Keratinocyte (primary cell): ENCODE data around the gene OR4D10. TPM values are rescaled to one million over a fixed set of nuclear protein-coding genes. Genes with fewer than 3 reads are reported as not detected.

Experiments
- DNase-seq: peaks from one replicate; pipeline ENCODE4 v3.0.0-alpha.2; 2011; ENCODE audit warnings: low read depth, missing footprints, low spot score
- FAIRE-seq: peaks from 2 replicates; lab custom pipeline; 2011; peaks lifted over from hg19 to GRCh38; lab: Jason Lieb, UNC
- H2AFZ ChIP-seq: 2 replicates; pipeline ENCODE4 v1.6.0; 2012; ENCODE audit warnings: low read length, control low read depth, inconsistent platforms; ENCODE audit not compliant: control insufficient read depth
- H3K27ac ChIP-seq: 2 replicates; pipeline ENCODE4 v1.5.1; 2011; ENCODE audit warnings: low read length; ENCODE audit not compliant: control insufficient read depth, insufficient read depth
- H3K27me3 ChIP-seq: 3 replicates; pipeline ENCODE4 v1.6.0; 2011; ENCODE audit warnings: low read length; ENCODE audit not compliant: control insufficient read depth, insufficient read depth; ENCODE audit errors: extremely low read depth
- H3K36me3 ChIP-seq, 2 experiments: 2 replicates in 1 of 2; 3 replicates in 1 of 2; pipeline ENCODE4 v1.5.1; 2011; ENCODE audit warnings: low read length in 2 of 2, mild to moderate bottlenecking in 1 of 2; ENCODE audit not compliant: control insufficient read depth in 2 of 2, insufficient read depth in 2 of 2; ENCODE audit errors: extremely low read depth in 1 of 2
- H3K4me1 ChIP-seq: 3 replicates; pipeline ENCODE4 v1.5.1; 2011; ENCODE audit warnings: low read length; ENCODE audit not compliant: control insufficient read depth, insufficient read depth; ENCODE audit errors: extremely low read depth
- H3K4me2 ChIP-seq: 3 replicates; pipeline ENCODE4 v1.6.0; 2011; ENCODE audit warnings: low read depth, low read length; ENCODE audit not compliant: control insufficient read depth, insufficient read depth; ENCODE audit errors: extremely low read depth
- H3K4me3 ChIP-seq, 3 experiments: fragments of 200-600 bp in 1 of 3; sonication (generic) in 1 of 3; 2 replicates in 2 of 3; 3 replicates in 1 of 3; pipeline ENCODE4 v1.5.1; 2011 to 2016; ENCODE audit warnings: low read length in 3 of 3, mild to moderate bottlenecking in 3 of 3, control low read depth in 2 of 3, inconsistent platforms in 1 of 3, low read depth in 1 of 3, mixed read lengths in 1 of 3, mixed run types in 1 of 3, moderate library complexity in 1 of 3; ENCODE audit not compliant: control insufficient read depth in 2 of 3, insufficient read depth in 2 of 3; ENCODE audit errors: extremely low read depth in 1 of 3
- H3K79me2 ChIP-seq: 2 replicates; pipeline ENCODE4 v1.6.0; 2012; ENCODE audit warnings: low read length; ENCODE audit not compliant: control insufficient read depth, insufficient read depth
- H3K9ac ChIP-seq: 3 replicates; pipeline ENCODE4 v1.6.0; 2011; ENCODE audit warnings: low read length; ENCODE audit not compliant: control insufficient read depth, insufficient read depth; ENCODE audit errors: extremely low read depth
- H3K9me1 ChIP-seq: 3 replicates; pipeline ENCODE4 v1.6.0; 2011; ENCODE audit warnings: low read length; ENCODE audit not compliant: control insufficient read depth, insufficient read depth; ENCODE audit errors: extremely low read depth
- H3K9me3 ChIP-seq: 2 replicates; pipeline ENCODE4 v1.5.1; 2012; ENCODE audit warnings: low read depth, low read length; ENCODE audit not compliant: control insufficient read depth
- H4K20me1 ChIP-seq: 3 replicates; pipeline ENCODE4 v1.6.0; 2011; ENCODE audit warnings: low read length; ENCODE audit not compliant: control insufficient read depth, insufficient read depth; ENCODE audit errors: extremely low read depth
- CTCF ChIP-seq, 3 experiments: IDR thresholded peaks in 1 of 3; conservative IDR thresholded peaks in 1 of 3; optimal IDR thresholded peaks in 1 of 3; 2 replicates in 2 of 3; 3 replicates in 1 of 3; pipeline versions ENCODE3 to v1.5.1; 2011; ENCODE audit warnings: low read length in 3 of 3, mild to moderate bottlenecking in 3 of 3, moderate library complexity in 2 of 3, control low read depth in 1 of 3, inconsistent platforms in 1 of 3; ENCODE audit not compliant: insufficient read depth in 2 of 3; ENCODE audit errors: extremely low read depth in 1 of 3
- EZH2 ChIP-seq: IDR thresholded peaks from one replicate; pipeline ENCODE4 v1.6.1; 2012; ENCODE audit warnings: inconsistent platforms, mild to moderate bottlenecking, low read length, moderate library complexity
- dilution Hi-C: fragments of 300-500 bp; cut with MboI; formaldehyde crosslinking; loops from one replicate; pipeline ENCODE4 v1.7.0; 2020; ENCODE audit warnings: low sequenced_read_pairs; ENCODE audit not compliant: extremely low pct_ligation_motif_present
- polyA plus RNA-seq, 5 experiments: library from polyadenylated mRNA; depleted of rRNA in 3 of 5; stranded (reverse) in 3 of 5; stranded (forward) in 1 of 5; unstranded in 1 of 5; fragments of >200 nt; gene quantifications; 1 replicate in 1 of 5; 2 replicates in 3 of 5; 3 replicates in 1 of 5; pipeline versions ENCODE4 v1.2.1 to v1.2.3, GENCODE V29; 2011 to 2012; ENCODE audit warnings: missing spikeins in 2 of 5, low read depth in 1 of 5, low replicate concordance in 1 of 5

The OR4D10 gene
- polyA plus RNA-seq, 1 donor (not counting 4 experiments of a cell fraction or from before 2014, with no cell fraction given) = not detected

- H3K36me3 ChIP-seq = no peaks in the 10 kb centered on the region
- no peaks in the 10 kb centered on the region for H3K79me2 ChIP-seq
- no peaks in the 10 kb centered on the region for H3K9me3 ChIP-seq
- DNase-seq (no peak), FAIRE-seq (no peak)
- H3K27ac ChIP-seq = no peak overlapping the region
- H3K9me1 ChIP-seq = no peaks in the 10 kb centered on the region
- peaks cover 5% of the 10 kb centered on the region for H3K27me3 ChIP-seq
- dilution Hi-C loops = no loop called here
- no peak for TF ChIP-seq EZH2
- H3K9ac ChIP-seq = no peak overlapping the region
- H3K4me1 ChIP-seq = no peaks in the 10 kb centered on the region
- no peak overlapping the region for H2AFZ ChIP-seq
- H4K20me1 ChIP-seq = no peaks in the 10 kb centered on the region
- H3K4me3 ChIP-seq = no peak overlapping the region
- H3K4me2 ChIP-seq = no peak overlapping the region
Observed at GRCh38 chr11:59523541-59523940, 50.4 kb downstream of the OR4D10 start.

- no peak for FAIRE-seq
- Histone ChIP-seq H3K79me2 (no peaks in the 10 kb centered on the region), H3K27ac (no peak overlapping the region), H3K9ac (no peak overlapping the region), H3K36me3 (no peaks in the 10 kb centered on the region), H2AFZ (no peak overlapping the region), H3K9me1 (no peaks in the 10 kb centered on the region), H3K27me3 (peaks cover 5% of the 10 kb centered on the region), H3K4me1 (no peaks in the 10 kb centered on the region), H4K20me1 (no peaks in the 10 kb centered on the region), H3K4me3 (no peak overlapping the region), H3K4me2 (no peak overlapping the region), H3K9me3 (no peaks in the 10 kb centered on the region)
- DNase-seq = no peak
- TF ChIP-seq EZH2 = no peak
- TF ChIP-seq CTCF (optimal IDR thresholded peaks at IDR 0.05 in 1 of 3, IDR thresholded peaks at IDR 0.05 in 1 of 3, conservative IDR thresholded peaks at IDR 0.05 in 1 of 3; ENCODE audit: extremely low read depth in 1 of 3, insufficient read depth in 2 of 3, low read length in 3 of 3) = no peak
- dilution Hi-C loops = no loop called here
Observed at GRCh38 chr11:59528711-59529110, 55.6 kb downstream of the OR4D10 start.

Other genes with a start within 250 kb of the OR4D10 start
- not detected in 3 replicates for gene OR5AN1, start 114.4 kb upstream of the OR4D10 start, polyA plus RNA-seq
- not detected in 3 replicates for gene OR5A2, start 46.9 kb upstream of the OR4D10 start, polyA plus RNA-seq
- not detected in 3 replicates for gene OR5A1, start 36.8 kb upstream of the OR4D10 start, polyA plus RNA-seq
- gene OR4D6, start 16.4 kb upstream of the OR4D10 start, polyA plus RNA-seq = not detected in 3 replicates
- gene OR4D11, start 30.3 kb downstream of the OR4D10 start, polyA plus RNA-seq = not detected in 3 replicates
- gene OR4D9, start 38.2 kb downstream of the OR4D10 start, polyA plus RNA-seq = not detected in 3 replicates
- 22.8 to 34.6 TPM (median 31.9 TPM) in 3 replicates for gene OSBP, start 142.5 kb downstream of the OR4D10 start, polyA plus RNA-seq
- gene PATL1, start 195.7 kb downstream of the OR4D10 start, polyA plus RNA-seq = 20.5 to 51.3 TPM (median 31.1 TPM) in 3 replicates
- gene OR10V1, start 240.5 kb downstream of the OR4D10 start, polyA plus RNA-seq = not detected in 3 replicates